ENCODE measurements around the gene IGSF6. TPM values are rescaled to one million over a fixed set of nuclear protein-coding genes. Genes with fewer than 3 reads are reported as not detected.
"Not testable (repeated sequence)": the region's sequence is repeated elsewhere in the genome, so short reads cannot be mapped to it uniquely, and the experiment has no call there.

Gene IGSF6
- total RNA-seq, 1 donor = not detected

GRCh38 chr16:21637032-21637968, 15.1 kb downstream of the IGSF6 start:
- no peak overlapping the region for H3K4me3 ChIP-seq (ENCODE audit: low read depth, low read length)
- TF ChIP-seq, protein P1, sequence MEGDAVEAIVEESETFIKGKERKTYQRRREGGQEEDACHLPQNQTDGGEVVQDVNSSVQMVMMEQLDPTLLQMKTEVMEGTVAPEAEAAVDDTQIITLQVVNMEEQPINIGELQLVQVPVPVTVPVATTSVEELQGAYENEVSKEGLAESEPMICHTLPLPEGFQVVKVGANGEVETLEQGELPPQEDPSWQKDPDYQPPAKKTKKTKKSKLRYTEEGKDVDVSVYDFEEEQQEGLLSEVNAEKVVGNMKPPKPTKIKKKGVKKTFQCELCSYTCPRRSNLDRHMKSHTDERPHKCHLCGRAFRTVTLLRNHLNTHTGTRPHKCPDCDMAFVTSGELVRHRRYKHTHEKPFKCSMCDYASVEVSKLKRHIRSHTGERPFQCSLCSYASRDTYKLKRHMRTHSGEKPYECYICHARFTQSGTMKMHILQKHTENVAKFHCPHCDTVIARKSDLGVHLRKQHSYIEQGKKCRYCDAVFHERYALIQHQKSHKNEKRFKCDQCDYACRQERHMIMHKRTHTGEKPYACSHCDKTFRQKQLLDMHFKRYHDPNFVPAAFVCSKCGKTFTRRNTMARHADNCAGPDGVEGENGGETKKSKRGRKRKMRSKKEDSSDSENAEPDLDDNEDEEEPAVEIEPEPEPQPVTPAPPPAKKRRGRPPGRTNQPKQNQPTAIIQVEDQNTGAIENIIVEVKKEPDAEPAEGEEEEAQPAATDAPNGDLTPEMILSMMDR (IDR thresholded peaks at IDR 0.05; ENCODE audit: insufficient read depth, low read depth, low read length) = no peak
- DNase-seq (ENCODE audit: low read depth) = no peak

DNA sequence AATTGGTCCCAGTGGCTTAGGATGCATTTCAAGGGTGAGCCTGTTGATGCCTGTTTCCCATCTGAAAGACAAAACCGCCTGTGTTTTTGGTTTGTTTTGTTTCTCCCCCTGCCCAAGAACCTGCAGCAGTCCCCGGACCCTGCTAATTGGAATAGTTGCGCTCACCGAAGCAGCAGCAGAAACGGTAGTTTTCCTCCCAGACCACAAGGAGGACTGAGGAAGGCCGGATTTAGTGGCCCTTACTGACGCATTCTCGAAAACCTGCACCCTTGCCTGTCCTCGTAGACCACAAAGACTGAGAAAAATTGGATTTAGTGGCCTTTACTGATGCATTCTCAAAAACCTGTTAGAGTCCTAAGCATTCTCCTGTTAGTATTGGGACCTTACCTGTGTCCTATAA, 16.7 kb downstream of the IGSF6 start:
- not testable (repeated sequence) for H3K4me3 ChIP-seq (ENCODE audit: low read depth, low read length)

DNA sequence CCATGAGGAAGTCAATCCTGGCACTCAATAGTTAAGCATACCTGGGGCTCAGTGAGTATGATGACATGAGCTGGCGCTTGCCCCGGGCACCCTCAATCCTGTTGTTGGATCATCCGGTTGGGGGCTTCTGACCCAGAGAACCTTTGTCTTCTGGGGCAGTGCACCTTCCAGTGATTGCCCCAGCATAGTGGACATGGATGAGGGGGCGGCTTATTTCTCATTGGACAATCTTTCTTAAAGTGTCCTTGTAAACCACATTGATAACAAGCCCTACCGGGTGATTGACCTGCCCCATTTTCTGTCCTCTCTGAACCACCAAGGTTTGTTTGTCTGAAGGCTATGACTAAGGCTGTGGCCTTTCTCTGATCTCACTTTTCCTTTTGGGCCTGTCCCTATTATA, 18.2 kb downstream of the IGSF6 start:
- no peak overlapping the region for H3K4me3 ChIP-seq (ENCODE audit: low read depth, low read length)
- no peak for DNase-seq (ENCODE audit: low read depth)
- TF ChIP-seq, protein P1 (IDR thresholded peaks at IDR 0.05; ENCODE audit: insufficient read depth, low read depth, low read length) = no peak

More for the DNA sequence above, 16.7 kb downstream of the IGSF6 start:
- DNase-seq (ENCODE audit: low read depth) = not testable (repeated sequence)

- H3K4me3 ChIP-seq (ENCODE audit: low read depth, low read length); DNase-seq (ENCODE audit: low read depth): not testable (repeated sequence)
Observed at GRCh38 chr16:21631951-21632575, 20.3 kb downstream of the IGSF6 start.

- not testable (repeated sequence) for DNase-seq (ENCODE audit: low read depth); H3K4me3 ChIP-seq (ENCODE audit: low read depth, low read length)
Observed at GRCh38 chr16:21631376-21631775, 21.0 kb downstream of the IGSF6 start.

DNA sequence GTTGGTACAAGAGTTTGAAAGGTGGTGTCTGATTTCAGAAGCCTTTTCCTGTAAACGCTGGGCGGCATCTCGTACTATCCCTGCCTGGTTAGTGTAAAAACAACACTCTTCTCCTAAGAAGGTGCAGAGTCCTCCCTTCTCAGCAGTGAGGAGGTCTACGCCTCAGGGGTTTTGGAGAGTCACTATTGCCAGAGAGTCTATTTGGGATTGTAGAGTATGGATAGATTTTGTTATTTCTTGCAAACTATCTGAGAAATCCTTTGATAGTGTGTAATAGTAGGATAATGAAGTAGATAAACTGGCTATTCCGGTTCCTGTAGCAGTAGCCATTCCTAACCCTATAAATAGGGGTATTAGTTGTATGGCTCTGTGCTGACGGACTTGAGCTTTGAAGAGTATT, 21.5 kb downstream of the IGSF6 start:
- not testable (repeated sequence) for DNase-seq (ENCODE audit: low read depth); H3K4me3 ChIP-seq (ENCODE audit: low read depth, low read length)

DNA sequence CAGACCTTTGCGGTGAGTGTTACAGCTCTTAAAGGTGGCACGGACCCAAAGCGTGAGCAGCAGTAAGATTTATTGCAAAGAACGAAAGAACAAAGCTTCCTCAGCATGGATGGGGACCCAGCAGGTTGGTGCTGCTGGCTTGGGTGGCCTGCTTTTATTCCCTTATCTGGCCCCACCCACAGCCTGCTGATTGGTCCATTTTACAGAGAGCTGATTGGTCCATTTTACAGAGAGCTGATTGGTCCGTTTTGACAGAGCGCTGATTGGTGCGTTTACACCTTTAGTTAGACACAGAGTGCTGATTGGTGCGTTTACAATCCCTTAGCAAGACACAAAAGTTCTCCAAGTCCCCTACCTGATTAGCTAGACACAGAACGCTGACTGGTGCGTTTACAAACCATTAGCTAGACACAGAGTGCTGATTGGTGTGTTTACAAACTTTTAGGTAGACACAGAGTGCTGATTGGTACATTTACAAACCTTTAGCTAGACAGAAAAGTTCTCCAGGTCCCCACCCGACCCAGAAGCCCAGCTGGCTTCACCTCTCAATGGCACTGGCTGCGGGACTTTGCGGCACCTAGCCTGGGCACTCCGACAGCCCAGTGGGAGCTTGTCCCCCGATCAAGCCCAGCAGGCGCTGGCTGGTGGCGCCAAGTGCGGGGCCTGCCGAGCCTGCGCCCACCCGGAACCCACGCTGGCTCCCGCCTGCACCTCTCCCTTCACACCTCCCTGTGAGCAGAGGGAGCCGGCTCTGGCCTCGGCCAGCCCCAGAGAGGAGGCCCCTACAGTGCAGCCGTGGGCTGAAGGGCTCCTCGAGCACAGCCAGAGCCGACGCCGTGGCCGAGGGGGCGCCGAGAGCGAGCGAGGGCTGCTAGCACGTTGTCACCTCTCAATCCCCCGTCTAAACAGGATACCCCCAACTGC, 22.5 kb downstream of the IGSF6 start:
- H3K4me3 ChIP-seq (ENCODE audit: low read depth, low read length); DNase-seq (ENCODE audit: low read depth): not testable (repeated sequence)

- H3K4me3 ChIP-seq (ENCODE audit: low read depth, low read length) = no peak overlapping the region
- no peak for DNase-seq (ENCODE audit: low read depth)
- TF ChIP-seq, protein P1 (IDR thresholded peaks at IDR 0.05; ENCODE audit: insufficient read depth, low read depth, low read length) = no peak
Observed at GRCh38 chr16:21628772-21629171, 23.6 kb downstream of the IGSF6 start.

DNA sequence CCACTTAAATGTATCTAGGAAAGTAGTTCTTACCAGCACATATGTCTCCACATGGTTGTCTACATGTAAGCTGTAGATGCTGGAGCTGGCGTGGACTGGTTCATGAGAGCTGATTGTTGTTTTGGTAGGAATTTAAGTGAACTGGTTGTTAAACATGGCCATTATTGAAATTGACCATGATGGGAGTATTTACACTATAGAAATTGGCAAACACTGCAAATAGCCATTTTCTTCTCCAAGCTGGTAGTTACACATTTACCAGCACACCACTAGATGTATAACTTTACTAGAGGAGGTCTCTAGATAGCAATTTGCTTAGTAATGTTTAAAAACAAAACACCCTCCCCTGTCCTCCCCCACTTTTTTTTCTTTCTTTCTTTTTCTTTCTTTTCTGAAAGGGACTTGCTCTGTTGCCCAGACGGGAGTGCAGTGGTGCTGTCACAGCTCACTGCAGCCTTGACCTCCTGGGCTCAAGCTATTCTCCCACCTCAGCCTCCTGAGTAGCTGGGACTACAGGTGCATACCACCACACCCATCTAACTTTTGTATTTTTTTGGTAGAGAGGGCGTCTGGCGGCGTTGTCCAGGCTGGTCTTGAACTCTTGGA, 24.2 kb downstream of the IGSF6 start:
- H3K4me3 ChIP-seq (ENCODE audit: low read depth, low read length) = no peak overlapping the region
- no peak for DNase-seq (ENCODE audit: low read depth)
- TF ChIP-seq, protein P1 (IDR thresholded peaks at IDR 0.05; ENCODE audit: insufficient read depth, low read depth, low read length) = no peak

Data from fibroblast of villous mesenchyme (primary cell).